ENCODE results near the gene FBRS. TPM values are rescaled to one million over a fixed set of nuclear protein-coding genes. Genes with fewer than 3 reads are reported as not detected.

FBRS gene
- total and polyA plus RNA-seq, 2 donors (not counting 3 experiments of a cell fraction or from before 2014, with no cell fraction given): 15.5 to 68.6 TPM

- H3K27me3 ChIP-seq (ENCODE audit: control insufficient read depth in 2 of 2, insufficient read depth in 2 of 2, low read length in 2 of 2): no peaks in the 10 kb centered on the region
- no peak for TF ChIP-seq EZH2 (IDR thresholded peaks at IDR 0.05; ENCODE audit: borderline replicate concordance, low read depth, low read length, severe bottlenecking)
- no peak for TF ChIP-seq JUN (IDR thresholded peaks at IDR 0.05; ENCODE audit: borderline replicate concordance, insufficient read depth, insufficient read length, low read depth)
- no peak for TF ChIP-seq CTCF (IDR thresholded peaks at IDR 0.05; ENCODE audit: extremely low read depth in 1 of 2, insufficient read depth in 1 of 2, low read depth in 1 of 2, low read length in 2 of 2)
- TF ChIP-seq FOS (IDR thresholded peaks at IDR 0.05; ENCODE audit: borderline replicate concordance, insufficient read depth, low read length): no peak
- TF ChIP-seq MAX (IDR thresholded peaks at IDR 0.05; ENCODE audit: insufficient read depth, insufficient read length): no peak
- no peak for TF ChIP-seq POLR2AphosphoS5 (IDR thresholded peaks at IDR 0.05; ENCODE audit: insufficient read depth, low read depth, low read length)
- TF ChIP-seq MYC (IDR thresholded peaks at IDR 0.05; ENCODE audit: low read depth, low read length): no peak
- TF ChIP-seq GATA2 (IDR thresholded peaks at IDR 0.05; ENCODE audit: insufficient read depth, insufficient read length, low read depth, low read length): no peak
- no peak for TF ChIP-seq POLR2A (IDR thresholded peaks at IDR 0.05; ENCODE audit: low read depth, low read length)
- TSS peak; percentile 0 for BruUV-seq (replicated peaks)
- FAIRE-seq (no peak), DNase-seq (ENCODE audit: low read depth, low spot score) (no peak)
- ChIA-PET POLR2A (no interaction called here), CTCF (no interaction called here)
- no peak overlapping the region for H3K27ac ChIP-seq (ENCODE audit: insufficient read depth, low read depth, low read length)
- H3K4me2 ChIP-seq (ENCODE audit: insufficient read depth, low read length): no peak overlapping the region
- peaks cover 5 to 26% of the 10 kb centered on the region in 2 experiments for H3K36me3 ChIP-seq (ENCODE audit: control insufficient read depth in 2 of 2, extremely low read depth in 1 of 2, insufficient read depth in 2 of 2, low read length in 2 of 2)
- H3K4me1 ChIP-seq (ENCODE audit: control insufficient read depth, extremely low read depth, insufficient read depth, low read length): peaks cover 17% of the 10 kb centered on the region
- H3K4me3 ChIP-seq (replicated peaks in 1 of 3; ENCODE audit: insufficient read depth in 1 of 3, low read depth in 1 of 3, low read length in 3 of 3): no peak overlapping the region
- peaks cover 20% of the 10 kb centered on the region for H3K79me2 ChIP-seq (ENCODE audit: control insufficient read depth, insufficient read depth, low read length)
- H3K9ac ChIP-seq (replicated peaks; ENCODE audit: extremely low read depth, insufficient read depth, low read length): no peak overlapping the region
- intact Hi-C loops (cut with micrococcal nuclease) (loop anchor here (5.0 to 10.0 kb wide), 2 partner anchors 129 to 561 kb away; partner anchors contain the start of genes TBX6, YPEL3 and ZNF768), dilution Hi-C loops (cut with MboI; ENCODE audit: extremely low pct_ligation_motif_present, low sequenced_read_pairs) (no loop called here)
- H4K20me1 ChIP-seq (replicated peaks; ENCODE audit: control insufficient read depth, extremely low read depth, insufficient read depth, low read length): no peaks in the 10 kb centered on the region
- no peaks in the 10 kb centered on the region for H3K9me3 ChIP-seq (replicated peaks; ENCODE audit: control insufficient read depth, insufficient read depth, low read length)
- no peak overlapping the region for H2AFZ ChIP-seq (ENCODE audit: low read depth, low read length)
- H3K9me1 ChIP-seq (replicated peaks; ENCODE audit: control insufficient read depth, extremely low read depth, insufficient read depth, low read length): no peaks in the 10 kb centered on the region
Observed at GRCh38 chr16:30655815-30656347, 2.4 kb upstream of the FBRS start.

Data from endothelial cell of umbilical vein (primary cell).